Amniotic epithelial cell (primary cell): ENCODE results near the gene PRKN.

Source experiments
- DNase-seq: peaks from one replicate; pipeline ENCODE4 v3.0.0-alpha.2; 2010; ENCODE audit warnings: low read depth

PRKN gene

DNA sequence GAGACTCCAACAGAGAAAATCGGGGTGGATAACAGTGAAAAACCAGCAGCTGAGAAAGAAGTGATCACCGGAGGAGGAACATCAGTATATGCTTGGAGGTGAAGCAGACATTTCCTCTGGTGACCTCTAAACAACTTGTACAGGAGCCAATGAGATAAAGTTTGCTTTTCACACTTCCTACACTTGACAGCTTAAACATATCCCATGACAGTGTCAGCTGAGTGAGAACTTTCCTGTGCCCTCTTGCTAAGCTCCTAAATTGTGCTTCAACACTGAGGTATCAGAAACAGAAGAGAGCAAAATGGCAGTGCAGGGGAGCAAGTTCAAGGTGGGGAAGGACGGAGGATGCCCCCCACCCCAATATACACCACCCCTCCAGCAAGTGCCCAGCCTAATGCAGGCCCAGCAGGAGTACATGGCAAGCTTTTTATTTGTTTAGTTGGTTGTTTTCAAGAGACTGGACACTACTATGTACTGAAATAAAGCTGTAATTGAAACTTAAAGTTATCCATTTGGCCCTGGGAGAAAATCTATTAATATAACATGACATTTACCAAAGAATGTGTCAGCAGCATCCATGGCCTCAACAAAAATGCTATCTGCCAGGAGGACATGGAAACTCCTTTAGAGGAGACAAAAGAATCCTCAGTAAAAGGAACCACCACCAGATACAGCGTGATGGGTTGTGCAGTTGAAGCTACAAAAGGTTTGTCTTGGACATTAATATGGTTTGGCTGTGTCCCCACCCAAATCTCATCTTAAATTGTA, 540.2 kb downstream of the PRKN start:
- no peak for DNase-seq

DNA sequence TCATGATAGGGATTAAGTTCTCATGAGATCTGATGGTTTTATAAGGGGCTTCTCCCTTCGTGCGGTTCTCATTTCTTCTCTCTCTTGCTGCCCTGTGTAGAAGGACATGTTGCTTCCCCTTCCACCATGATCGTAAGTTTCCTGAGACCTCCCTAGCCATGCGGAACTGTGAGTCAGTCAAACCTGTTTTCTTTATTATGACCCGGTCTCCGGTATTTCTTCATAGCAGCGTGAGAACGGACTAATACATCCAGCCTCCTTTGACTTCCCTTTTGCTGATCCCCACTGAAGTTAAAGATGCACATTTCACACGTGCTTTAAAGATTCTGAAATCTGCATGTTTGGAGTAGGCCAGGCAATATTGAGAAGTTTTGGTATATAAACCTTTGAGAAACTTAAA, 543.1 kb downstream of the PRKN start:
- DNase-seq, result no peak

DNA sequence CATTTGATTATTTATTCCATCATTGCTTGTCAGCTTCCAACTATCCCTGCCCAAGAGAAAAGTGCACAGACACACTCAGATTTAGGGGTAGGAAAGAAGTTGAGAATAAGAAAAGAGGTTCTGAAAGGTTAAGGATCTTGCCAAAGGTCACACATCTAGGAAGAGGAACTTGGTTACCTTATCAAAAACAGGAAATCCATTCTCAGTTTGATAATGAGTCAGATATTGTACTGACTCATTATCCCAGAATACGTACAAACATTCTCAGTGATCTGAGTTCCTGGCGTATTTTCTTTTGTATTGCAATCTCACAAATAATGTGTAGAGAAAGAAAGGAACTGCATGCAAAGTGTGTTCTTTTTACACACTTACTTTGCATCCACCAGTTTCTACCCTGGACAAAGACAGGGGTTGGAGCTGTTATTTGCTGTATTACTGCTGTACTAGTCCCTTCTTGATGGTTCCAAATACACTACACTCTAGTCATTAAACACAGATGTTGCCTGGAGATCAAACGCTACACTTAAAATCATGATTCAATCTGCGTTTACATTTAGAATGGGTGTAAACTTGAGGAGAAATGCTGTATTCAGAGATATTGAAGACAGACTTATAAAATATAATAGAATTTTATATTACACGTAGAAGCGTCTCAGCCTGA, 545.7 kb downstream of the PRKN start:
- no peak for DNase-seq

DNA sequence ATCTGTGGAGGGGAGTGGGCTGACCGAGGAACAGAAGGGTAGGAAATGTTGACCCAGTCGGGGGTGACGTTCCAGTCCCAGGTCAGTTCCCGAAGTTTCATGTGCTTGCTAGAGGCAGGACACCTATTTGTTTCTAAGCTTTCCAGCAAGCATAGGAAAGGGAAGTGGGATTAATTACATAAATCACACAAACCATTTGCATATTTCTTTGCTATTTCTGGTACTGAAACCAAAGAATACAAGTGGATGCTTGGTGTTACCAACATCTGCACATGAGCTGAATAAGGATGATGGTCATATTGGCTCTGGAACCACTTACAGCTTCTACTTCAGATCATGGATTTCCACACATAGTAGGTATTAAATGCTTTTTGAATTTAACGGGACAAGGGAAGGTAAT, 546.5 kb downstream of the PRKN start:
- DNase-seq, result no peak

DNA sequence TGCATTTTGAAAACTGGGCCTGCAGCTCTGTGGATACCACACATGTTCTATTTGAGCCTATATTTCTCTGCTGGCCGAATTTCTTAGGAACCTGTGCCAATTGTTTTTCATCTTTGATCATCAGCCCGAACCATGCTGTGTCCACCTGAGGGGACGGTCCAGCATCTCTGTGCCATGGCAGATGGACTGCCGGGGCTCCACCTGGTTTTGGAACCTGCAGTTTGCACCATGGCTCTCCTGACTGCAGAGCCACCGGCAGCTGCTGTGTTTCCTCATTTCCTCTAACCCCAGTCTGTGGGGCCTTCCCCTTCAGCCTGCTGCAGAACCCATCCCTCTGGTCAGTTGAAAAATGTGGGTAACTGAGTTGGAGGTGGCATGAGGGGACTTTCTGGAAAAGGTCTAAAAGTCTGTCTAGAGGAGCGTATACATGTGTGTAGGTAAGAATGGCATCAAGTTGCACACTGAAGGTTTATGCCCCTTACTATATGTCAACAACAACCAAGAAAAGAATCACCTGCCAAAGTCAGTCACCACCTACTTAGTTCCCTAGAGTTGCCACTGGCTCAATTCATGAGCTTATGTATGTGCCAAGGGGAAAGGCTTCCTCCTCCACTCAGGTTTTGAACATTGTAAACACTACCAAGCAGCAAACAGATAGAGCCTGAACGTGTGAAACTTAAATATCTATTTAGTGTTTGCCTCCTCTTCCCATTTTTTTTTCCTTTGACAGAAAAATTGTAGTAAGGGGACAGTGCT, 548.2 kb downstream of the PRKN start:
- no peak for DNase-seq

DNA sequence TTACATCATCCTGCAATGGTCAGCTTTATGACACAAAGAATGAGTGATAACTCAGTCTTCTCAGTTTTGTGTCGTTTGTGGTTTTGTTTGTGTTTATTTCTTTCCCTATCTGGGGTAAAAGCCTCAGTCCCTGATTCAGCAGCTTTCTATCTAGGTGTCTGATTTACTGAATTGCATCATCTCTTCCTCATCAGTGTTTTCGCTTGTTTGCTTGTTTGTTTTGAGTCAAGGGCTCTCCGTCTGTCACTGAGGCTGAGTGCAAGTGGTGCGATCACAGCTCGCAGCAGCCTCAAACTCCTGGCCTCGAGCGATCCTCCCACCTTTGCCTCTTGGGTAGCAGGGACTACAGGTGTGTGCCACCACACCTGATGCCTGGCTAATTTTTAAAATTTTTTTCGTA, 548.9 kb downstream of the PRKN start:
- no peak for DNase-seq

DNA sequence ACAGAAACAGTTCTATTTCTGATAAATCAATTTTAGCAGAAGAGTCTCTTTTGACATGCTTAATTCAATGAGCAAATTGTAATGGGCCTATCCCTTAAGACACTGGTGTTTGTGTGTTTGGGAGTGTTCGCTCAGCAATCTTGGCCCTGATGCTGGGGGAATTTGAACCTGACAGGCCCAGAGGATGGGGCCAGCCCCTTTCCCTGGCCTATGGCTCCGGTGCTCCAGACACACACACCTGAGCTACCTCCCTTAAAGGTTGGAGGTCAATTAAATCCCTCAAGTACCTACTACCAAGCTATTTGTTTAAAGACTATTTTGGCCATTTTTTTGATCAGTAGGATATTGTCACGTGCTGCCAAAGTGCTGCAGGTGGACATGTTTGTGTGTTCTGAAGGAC, 549.3 kb downstream of the PRKN start:
- DNase-seq, result no peak

DNA sequence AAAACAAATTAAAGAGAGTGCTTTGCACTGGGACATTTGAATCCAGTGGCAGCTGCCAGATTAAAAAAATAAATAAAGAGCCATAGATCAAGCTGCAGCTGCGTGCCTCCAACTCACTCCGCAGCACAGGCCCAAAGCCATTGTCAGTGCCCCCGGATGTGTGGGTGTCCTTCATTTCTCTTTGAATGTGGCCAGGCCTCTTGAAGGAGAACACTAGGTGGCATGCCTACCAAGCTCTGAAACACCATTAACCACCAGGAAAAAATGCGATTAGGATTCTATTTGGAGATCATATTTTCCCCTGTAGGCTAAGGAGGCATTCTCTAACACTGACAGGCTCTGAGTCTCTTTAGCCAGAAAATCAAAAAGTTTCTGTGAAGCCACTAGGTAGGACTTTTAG, 549.8 kb downstream of the PRKN start:
- no peak for DNase-seq

DNA sequence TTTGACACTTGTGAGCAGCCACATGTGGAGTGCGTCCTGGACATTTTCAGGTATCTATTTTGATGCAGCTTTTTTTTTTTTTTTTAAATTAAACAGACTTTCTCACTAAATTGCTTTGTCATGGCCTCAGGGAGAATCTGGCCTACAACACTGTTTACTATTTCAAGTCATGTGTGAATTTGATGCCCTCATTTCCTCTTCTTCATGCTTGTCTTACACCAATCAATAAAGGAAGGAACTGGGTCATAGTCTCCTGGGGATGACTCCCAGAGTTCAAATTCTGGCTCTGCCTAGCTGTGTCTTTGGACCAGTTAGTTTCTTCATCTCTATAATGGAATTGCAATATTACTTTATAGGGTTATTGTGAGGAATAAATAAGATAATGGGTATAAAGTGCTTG, 554.1 kb downstream of the PRKN start:
- no peak for DNase-seq

DNA sequence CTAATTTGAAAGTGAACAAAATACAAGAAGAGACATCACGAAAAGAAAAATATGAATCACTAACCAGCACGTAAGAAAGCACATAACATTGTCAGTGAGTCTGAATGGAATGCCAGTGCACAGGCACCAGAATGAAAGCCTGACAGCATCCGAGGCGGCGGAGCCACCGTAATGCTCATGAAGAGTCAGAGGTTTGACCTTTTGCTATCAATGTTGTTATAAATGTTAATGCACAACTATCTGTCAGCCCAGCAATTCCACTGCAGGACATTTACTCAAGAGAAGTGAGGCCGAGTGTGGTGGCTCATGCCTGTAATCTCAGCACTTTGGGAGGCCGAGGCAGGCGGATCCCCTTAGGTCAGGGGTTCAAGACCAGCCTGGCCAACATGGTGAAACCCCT, 562.1 kb downstream of the PRKN start:
- no peak for DNase-seq

DNA sequence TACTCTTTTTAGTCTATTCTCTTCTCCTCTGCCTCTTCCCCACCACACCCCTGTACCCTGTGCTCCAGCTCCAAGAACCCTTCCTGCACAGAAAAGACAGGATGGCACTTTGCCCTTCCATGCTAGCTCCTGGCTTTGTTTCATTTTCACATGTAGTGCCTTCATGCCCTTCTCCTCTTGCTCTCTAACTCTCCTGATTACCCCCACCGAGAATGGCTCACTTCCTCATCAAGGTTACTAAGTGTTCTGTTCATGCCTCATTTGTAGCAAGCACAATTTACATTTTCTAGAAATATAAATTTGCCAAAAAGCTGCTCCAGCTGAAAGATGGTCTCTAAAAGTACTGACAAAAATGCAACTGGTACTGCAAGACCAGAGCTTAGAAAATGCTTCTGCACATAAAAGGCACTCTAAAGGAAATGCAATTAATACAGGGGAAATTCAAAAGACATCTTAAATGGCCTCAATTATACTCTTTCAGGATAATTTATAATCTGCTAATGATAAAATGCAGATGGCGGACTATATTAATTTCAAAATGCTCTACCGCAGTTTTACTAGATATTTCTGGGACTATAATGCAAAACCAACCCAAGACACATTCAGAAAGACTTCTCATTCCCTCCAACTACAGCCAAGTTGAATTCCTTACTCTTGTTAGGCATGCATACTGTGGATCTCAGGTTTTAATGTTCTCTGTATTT, 570.2 kb downstream of the PRKN start:
- no peak for DNase-seq

DNA sequence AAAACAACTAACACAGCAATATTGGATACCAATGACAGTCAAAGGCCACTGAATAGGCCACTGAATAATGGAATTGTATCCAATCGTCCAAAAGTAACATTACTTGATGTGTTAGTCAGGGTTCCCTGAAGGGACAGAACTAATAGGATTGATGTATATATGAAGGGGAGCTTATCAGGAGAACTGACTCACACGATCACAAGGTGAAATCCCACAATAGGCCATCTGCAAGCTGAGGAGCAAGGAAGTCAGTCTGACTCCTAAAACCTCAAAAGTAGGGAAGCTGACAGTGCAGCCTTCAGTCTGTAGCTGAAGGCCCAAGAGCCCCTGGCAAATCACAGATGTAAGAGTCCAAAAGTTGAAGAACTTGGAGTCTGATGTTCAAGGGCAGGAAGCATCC, 571.4 kb downstream of the PRKN start:
- no peak for DNase-seq

DNA sequence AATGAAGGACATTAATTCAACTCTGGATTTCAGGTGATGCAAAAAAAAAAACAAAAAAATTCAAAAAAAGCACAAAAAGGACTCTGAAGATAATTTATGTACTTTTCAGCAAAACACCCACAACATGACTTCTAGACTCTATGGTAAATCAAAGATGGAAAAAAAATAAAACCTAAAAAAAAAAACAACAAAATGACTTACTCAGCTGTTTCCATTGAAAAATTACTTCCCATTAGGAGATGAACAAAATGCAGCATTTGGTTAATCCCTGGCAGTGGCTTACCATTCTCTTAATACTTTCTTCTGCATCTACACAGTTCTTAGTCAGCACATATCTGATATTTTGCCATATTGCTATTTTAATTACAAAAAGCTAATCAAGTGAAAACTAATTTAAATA, 572.6 kb downstream of the PRKN start:
- no peak for DNase-seq

DNA sequence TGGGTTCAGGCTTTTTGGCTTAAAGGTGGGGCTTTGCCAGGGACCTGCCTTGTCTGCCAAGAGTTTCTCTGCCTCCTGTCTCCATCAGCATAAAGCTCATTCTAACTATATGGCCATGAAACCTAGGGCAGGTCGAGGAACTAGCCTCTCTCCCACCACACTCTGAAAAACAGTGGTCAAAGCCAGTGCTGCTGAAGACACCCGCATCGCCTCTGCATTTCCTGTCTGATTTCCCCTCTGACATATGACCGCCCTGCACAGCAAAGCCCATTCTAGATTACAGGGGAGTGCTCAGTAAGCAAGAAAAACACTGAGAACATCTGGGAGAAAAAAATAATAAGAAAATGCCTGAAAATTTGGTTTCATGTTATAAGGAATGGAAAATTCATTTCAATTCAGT, 573.6 kb downstream of the PRKN start:
- no peak for DNase-seq

DNA sequence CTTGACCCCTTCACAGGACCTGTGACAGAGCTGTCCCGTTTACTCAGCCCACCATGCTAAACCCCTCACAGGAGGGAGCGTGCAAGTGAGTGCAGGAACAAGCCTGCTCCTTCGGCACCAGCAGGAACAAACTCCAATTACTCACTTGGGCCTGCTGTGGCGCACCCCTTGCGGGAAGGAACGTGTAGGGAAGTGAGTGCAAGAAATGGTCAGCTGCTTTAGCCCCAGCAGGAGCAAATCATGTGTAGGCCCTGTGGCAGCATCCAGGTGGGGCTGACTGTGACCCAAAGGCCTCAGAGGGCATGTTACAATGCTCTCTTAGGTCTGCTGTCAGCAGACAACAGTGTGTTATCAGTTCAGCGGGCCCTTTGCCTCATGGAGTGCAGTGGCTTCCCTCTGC, 574.4 kb downstream of the PRKN start:
- DNase-seq, result no peak

DNA sequence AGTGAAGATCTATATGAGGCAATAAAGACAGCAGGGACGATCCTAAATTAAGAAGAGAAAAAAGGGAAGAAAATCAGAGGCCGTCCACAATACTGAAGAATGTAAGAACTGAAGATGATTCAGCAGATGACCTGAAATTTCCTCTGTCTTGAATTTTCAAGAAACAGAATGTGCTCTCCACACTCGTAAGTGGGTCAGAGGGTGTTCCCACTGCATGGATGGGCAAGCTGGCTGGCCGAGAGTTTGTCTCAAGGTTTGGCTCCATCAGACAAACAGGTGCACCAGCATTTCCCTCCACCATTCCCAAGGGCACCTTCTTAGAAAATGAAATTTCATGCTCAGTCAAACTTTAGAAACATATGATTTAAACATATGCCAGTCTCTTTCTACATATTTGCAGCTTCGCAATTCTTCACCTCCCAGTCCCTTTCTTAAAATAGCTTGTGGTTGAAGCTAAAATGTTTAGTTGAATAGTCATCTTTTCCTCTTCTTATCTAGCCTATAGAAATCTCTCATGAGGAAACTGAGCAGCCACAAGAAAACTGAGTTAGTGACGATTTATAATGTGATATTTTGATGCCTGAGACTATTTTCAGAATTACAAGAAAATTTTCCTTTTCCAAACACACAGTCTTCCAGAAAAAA, 576.4 kb downstream of the PRKN start:
- no peak for DNase-seq

DNA sequence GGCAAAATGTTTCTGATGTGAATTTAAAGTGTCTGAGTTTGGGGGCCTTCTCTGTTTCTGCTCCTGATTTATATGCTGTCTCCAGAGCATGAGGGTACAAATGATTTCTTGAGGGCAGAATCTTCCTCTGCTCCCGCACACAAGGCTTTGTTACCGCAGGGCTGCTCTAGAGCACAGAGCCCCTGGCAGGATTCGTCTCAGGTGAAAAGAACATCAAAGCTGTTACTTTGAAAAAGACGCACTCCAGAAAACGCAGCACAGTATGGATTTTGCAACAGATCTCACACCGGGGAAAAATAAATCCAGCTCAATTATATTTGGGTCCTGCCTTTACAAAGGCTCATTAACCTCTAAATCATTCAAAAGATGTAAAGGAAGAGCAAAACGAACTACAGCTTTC, 577.3 kb downstream of the PRKN start:
- DNase-seq, result no peak

DNA sequence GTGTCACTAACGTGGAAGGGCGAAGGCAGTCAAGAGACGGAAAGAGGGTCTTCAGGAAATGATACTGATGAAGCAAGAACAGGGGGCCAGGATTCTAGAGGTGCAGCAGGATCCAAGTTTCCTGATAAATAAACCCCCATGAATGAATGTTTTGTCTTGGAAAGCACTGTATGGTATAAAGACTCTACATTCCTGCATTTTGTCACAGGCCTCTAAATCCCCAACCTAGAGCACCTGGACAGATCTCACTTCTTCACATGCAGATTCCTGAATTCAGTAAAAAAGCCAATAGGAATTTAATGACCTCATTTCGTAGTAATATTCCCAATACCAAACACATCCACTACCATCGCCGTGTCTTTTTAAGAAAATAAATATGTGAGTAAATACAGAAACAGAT, 577.8 kb downstream of the PRKN start:
- DNase-seq, result no peak

DNA sequence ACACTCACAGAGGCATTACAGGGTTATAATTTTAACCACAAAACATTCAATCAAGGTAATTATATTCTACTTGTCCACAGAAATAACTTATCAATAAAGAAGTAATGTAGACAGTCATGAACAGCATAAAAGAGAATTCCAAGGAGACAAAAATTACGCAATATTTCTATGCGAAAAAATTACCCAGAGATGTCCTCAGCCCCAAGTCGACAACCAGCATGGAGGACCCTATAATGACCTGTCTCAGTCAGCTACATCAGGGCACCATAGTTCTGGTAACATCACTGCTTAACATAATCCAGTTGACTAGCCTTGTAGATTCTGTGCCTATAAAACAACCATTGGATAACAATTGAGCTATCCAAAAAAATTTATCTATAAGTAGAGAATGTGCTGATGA, 579.8 kb downstream of the PRKN start:
- no peak for DNase-seq

DNA sequence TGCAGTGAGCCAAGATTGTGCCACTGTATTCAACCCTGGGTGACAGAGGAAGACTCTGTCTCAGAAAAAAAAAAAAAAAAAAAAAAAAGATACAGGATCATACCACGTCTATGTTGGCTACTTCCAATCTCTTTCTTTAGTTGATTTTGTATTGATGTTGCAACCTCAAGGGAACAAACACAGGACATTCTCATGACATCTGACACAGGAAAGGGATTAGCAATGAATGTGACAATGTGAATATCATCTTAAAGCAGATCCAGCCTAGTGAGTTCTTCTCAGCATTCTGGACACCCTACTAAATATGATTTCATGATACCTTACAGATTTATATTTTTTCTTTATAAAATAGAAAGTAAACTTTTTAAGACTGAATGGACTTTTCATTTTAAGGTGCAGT, 580.3 kb downstream of the PRKN start:
- no peak for DNase-seq

DNA sequence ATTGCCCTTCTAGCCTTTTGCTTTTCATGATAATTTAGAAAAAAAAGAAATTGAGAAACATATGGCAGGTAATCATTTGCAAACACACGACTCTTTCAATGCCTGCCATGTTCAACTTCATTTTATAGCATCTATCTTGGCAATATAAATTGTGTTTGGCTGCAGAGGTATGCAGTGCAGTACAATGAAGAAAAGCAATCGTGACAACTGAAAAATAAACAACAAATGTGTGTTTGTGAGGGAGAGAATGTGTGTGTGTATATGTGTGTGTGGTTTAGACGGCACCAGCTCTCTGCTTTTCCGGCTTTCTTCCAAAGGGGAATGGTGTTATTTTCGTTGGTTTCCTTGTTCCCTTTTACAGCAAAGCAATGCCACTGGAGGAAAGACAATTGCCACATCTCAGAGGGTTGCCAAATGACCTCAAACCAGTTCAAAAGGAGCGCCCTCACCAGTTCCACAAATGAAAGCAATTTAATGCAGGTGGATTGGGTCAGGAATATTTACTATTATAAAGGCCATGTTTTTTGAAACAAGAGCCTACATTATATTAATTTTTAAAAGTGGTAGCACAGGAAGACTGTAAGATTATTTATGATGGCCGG, 587.2 kb downstream of the PRKN start:
- DNase-seq, result no peak

DNA sequence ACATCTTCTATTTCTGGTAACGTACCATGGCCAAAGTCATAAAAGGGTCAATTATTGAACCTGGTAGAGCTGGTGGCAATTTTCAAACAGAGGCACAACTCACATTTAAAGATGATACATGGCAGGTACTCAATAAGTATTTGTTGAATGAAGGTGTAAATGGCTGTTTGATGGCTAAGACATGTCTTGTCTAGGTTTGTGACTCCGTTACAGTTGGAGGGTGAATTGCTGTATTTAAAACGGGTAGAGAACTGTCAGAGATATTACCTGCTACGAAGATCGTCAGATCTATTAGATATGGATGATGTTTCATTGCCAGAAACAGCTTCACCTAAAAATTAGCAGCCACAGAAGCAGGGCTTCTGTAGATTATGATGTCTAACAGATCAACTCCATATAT, 601.9 kb downstream of the PRKN start:
- DNase-seq, result no peak
